Transverse colon (tissue), 4 donors: ENCODE measurements around the gene INPP4B. TPM values are rescaled to one million over a fixed set of nuclear protein-coding genes. Genes with fewer than 3 reads are reported as not detected.

Source experiments
- DNase-seq: peaks from one replicate; pipeline ENCODE4 v3.0.0-alpha.2; 2019
- H3K27ac ChIP-seq, 4 donors: fragments of 200-600 bp; sonication (generic); 2 replicates each; pipeline ENCODE4 v1.5.1; 2016 to 2018; ENCODE audit warnings: inconsistent platforms in 4 of 4
- H3K27me3 ChIP-seq: fragments of 200-600 bp; sonication (generic); 2 replicates; pipeline ENCODE4 v1.5.1; 2017; ENCODE audit warnings: inconsistent platforms
- H3K36me3 ChIP-seq, 4 donors: fragments of 200-600 bp; sonication (generic); 2 replicates each; pipeline ENCODE4 v1.5.1; 2017 to 2019; ENCODE audit warnings: inconsistent platforms in 4 of 4
- H3K4me1 ChIP-seq, 4 donors: fragments of 200-600 bp; sonication (generic); 2 replicates each; pipeline ENCODE4 v1.5.1; 2017 to 2020; ENCODE audit warnings: inconsistent platforms in 4 of 4
- H3K4me3 ChIP-seq, 4 donors: fragments of 200-600 bp; sonication (generic); 1 replicate in 1 of 4; 2 replicates in 3 of 4; pipeline versions ENCODE4 v1.5.1 to v1.6.1; 2017 to 2019; ENCODE audit warnings: inconsistent platforms in 4 of 4
- H3K9me3 ChIP-seq, 2 donors: fragments of 200-600 bp; sonication (generic); 2 replicates each; pipeline ENCODE4 v1.5.1; 2017 to 2019; ENCODE audit warnings: inconsistent platforms in 2 of 2
- CTCF ChIP-seq, 5 experiments: fragments of 200-600 bp in 3 of 5; fragments of 450-650 bp in 2 of 5; sonication (generic) in 3 of 5; IDR thresholded peaks; 1 replicate in 2 of 5; 2 replicates in 3 of 5; pipeline ENCODE4 v1.5.1; 2016 to 2017; ENCODE audit warnings: antibody characterized with exemption in 5 of 5, inconsistent platforms in 3 of 5, mild to moderate bottlenecking in 2 of 5, moderate library complexity in 1 of 5
- EP300 ChIP-seq: sonication (generic); formaldehyde crosslinking; IDR thresholded peaks from one replicate; pipeline ENCODE4 v1.6.1; 2017; ENCODE audit warnings: antibody characterized with exemption, low read depth
- POLR2A ChIP-seq: fragments of 450-650 bp; IDR thresholded peaks from one replicate; pipeline ENCODE4 v1.6.1; 2016; ENCODE audit warnings: antibody characterized with exemption, mild to moderate bottlenecking, moderate library complexity
- POLR2AphosphoS5 ChIP-seq, 3 donors: sonication (generic); formaldehyde crosslinking; IDR thresholded peaks; one replicate each; pipeline ENCODE4 v1.6.1; 2016; ENCODE audit warnings: antibody characterized with exemption in 3 of 3
- WGBS, 2 donors: methylation state at CpG; one replicate each; pipeline ENCODE4 v1.1.5; 2018; ENCODE audit warnings: low coverage in 1 of 2; 5-methylcytosine and 5-hydroxymethylcytosine counted together
- in situ Hi-C, 4 donors: fragments of 200-750 bp; cut with MboI; loops; one replicate each; pipeline versions ENCODE4 v1.15.0 to v1.15.1; 2017; ENCODE audit warnings: low sequenced_read_pairs in 3 of 4, low pct_ligation_motif_present in 1 of 4, low pct_unique_long_range_greater_than_20kb in 1 of 4
- intact Hi-C: fragments of 100-400 bp; cut with DNase I; formaldehyde crosslinking; loops from one replicate; pipeline ENCODE4 v1.15.1; 2023; ENCODE audit warnings: low total_unique reads
- total RNA-seq, 4 donors: library from RNA; depleted of rRNA; stranded (reverse); fragments of >200 nt; gene quantifications; one replicate each; pipeline ENCODE4 v1.1.0, GENCODE V29; 2016

The INPP4B gene
- total RNA-seq, 4 donors from 2014 or later = 18.3 to 33.8 (median 31.4) TPM

- Histone ChIP-seq H3K36me3 (no peaks in the 10 kb centered on the region), H3K27ac (no peak overlapping the region), H3K27me3 (no peaks in the 10 kb centered on the region), H3K4me1 (no peaks in the 10 kb centered on the region), H3K9me3 (no peaks in the 10 kb centered on the region), H3K4me3 (no peak overlapping the region)
- in situ Hi-C loops = no loop called here
- no peak for TF ChIP-seq EP300
- TF ChIP-seq CTCF (IDR thresholded peaks at IDR 0.05) = no peak
- no peak for TF ChIP-seq POLR2AphosphoS5 (IDR thresholded peaks at IDR 0.05)
- no peak for TF ChIP-seq POLR2A
- intact Hi-C loops = no loop called here
- WGBS, 2 donors = 76% methylated on average over 8 of the region's 8 CpGs; no CpG with 5 or more reads in 1 of the 2 donors
- no peak for DNase-seq
Measured at GRCh38 chr4:142435599-142436235, 410.4 kb downstream of the INPP4B start.

GRCh38 chr4:142434519-142435224, 411.4 kb downstream of the INPP4B start:
- no peak for DNase-seq
- intact Hi-C loops (no loop called here), in situ Hi-C loops (no loop called here)
- whole genome bisulfite sequencing, 2 donors = 83 to 93% methylated on average over 1 to 2 of the region's 2 CpGs
- no peak overlapping the region for H3K4me3 ChIP-seq
- H3K36me3 ChIP-seq = no peaks in the 10 kb centered on the region
- H3K9me3 ChIP-seq = no peaks in the 10 kb centered on the region
- no peak overlapping the region for H3K27ac ChIP-seq
- no peak for TF ChIP-seq CTCF (IDR thresholded peaks at IDR 0.05)
- TF ChIP-seq POLR2AphosphoS5 (IDR thresholded peaks at IDR 0.05) = no peak
- TF ChIP-seq POLR2A = no peak
- no peak for TF ChIP-seq EP300
- H3K4me1 ChIP-seq = no peaks in the 10 kb centered on the region
- no peaks in the 10 kb centered on the region for H3K27me3 ChIP-seq

- Histone ChIP-seq H3K4me1 (no peaks in the 10 kb centered on the region), H3K36me3 (no peaks in the 10 kb centered on the region), H3K4me3 (no peak overlapping the region), H3K9me3 (no peaks in the 10 kb centered on the region), H3K27me3 (no peaks in the 10 kb centered on the region), H3K27ac (no peak overlapping the region)
- in situ Hi-C loops = no loop called here
- WGBS, 2 donors = 86 to 87% methylated on average over 2 of the region's 2 CpGs
- TF ChIP-seq EP300 = no peak
- TF ChIP-seq CTCF (IDR thresholded peaks at IDR 0.05) = no peak
- no peak for TF ChIP-seq POLR2A
- TF ChIP-seq POLR2AphosphoS5 (IDR thresholded peaks at IDR 0.05) = no peak
- intact Hi-C loops = no loop called here
- DNase-seq = no peak
Measured at GRCh38 chr4:142428715-142429114, 417.4 kb downstream of the INPP4B start.

GRCh38 chr4:142427456-142427855, 418.6 kb downstream of the INPP4B start:
- in situ Hi-C loops = no loop called here
- no peak for DNase-seq
- Histone ChIP-seq H3K4me3 (no peak overlapping the region), H3K4me1 (no peaks in the 10 kb centered on the region), H3K9me3 (no peaks in the 10 kb centered on the region), H3K27ac (no peak overlapping the region), H3K27me3 (no peaks in the 10 kb centered on the region), H3K36me3 (no peaks in the 10 kb centered on the region)
- intact Hi-C loops = no loop called here
- no peak for TF ChIP-seq CTCF (IDR thresholded peaks at IDR 0.05)
- no peak for TF ChIP-seq POLR2AphosphoS5 (IDR thresholded peaks at IDR 0.05)
- TF ChIP-seq POLR2A = no peak
- TF ChIP-seq EP300 = no peak
- 86% methylated on average over 1 of the region's 1 CpG for WGBS, 2 donors
